Measurements from ENCODE around the gene HLA-DQB2.

The HLA-DQB2 gene

DNA sequence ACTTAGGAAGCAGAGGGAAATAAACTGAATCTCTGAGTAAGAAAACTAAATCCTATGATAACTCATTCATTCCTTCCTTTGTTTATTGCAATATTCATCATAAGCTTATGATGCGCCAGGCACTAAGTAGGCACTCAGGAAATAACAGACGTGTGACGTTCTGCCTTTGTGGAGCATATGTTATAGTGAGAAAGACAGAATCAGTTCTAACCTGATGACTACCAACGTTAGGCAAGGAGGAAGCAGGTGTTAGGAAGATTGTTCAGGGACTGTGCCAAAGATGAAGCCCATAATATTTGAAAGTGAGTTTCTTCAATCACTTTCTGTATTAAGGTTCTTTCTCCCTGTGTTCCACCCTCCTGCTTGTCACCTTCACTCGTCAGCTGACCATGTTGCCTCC, 18.6 kb downstream of the HLA-DQB2 start:
- no peak for DNase-seq (ENCODE audit: low read depth)

DNA sequence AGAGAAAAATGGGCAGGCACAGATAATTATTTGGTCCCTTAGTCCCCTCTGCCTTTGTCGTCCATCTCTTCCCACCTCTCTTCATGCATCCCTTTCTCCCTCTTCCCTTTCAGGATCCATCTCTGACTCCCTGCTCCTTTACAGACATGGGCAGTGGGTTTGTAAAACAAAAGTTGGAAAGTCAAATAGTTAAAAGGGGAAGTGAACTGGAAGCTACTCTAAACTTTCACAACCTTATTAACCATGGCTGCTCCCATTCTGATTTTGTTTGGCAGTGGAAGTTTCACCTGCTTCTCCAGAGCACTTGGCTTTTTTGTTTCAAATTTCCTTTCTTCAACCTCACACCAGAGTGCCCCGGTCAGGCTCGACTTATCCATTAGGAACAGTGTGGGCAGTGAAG, 21.0 kb downstream of the HLA-DQB2 start:
- DNase-seq (ENCODE audit: low read depth) = no peak

DNA sequence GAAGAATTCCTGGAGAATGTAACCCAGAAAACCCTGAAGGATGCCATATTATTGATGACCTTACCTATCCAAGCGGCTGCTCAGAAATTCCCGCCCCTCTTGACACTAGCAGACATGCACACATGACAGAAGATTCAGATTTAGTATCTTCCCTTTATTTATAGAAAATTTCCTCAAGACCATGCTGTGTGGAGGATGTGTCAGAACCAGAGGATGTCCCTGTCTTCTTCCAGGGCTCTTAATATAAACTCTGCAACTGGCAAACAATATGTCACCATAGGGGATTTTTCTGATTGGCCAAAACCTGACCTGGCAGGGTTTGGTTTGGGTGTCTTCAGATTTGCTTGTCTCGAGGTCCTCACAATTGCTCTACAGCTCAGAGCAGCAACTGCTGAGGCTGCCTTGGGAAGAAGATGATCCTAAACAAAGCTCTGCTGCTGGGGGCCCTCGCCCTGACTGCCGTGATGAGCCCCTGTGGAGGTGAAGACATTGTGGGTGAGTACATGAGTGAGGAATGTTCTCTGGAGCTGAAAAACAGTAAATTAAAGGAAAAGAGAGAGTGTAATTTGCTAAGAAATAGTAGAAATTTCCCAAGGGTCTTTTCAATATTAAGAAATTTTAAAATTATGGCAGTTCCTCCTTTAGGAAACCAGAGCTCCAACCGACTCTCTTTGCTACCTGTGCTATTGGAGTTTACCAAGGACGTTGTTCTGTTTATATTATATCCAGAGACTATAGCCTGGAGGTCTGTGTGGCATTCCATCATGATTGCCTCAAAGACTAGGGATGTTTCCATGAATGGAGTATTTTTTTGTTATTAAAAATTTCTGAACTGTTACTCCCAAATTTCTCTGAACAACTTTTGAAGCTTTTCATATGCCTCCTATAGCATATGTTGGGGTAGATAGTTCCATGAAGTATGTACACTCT, 22.0 kb downstream of the HLA-DQB2 start, which contains the start of gene HLA-DQA2:
HLA-DQA2 (plus strand) TSS at position 361 of the 930 bp plus-strand sequence; CDS start at position 414, 53 bp downstream.
- no peak for DNase-seq (ENCODE audit: low read depth)

DNA sequence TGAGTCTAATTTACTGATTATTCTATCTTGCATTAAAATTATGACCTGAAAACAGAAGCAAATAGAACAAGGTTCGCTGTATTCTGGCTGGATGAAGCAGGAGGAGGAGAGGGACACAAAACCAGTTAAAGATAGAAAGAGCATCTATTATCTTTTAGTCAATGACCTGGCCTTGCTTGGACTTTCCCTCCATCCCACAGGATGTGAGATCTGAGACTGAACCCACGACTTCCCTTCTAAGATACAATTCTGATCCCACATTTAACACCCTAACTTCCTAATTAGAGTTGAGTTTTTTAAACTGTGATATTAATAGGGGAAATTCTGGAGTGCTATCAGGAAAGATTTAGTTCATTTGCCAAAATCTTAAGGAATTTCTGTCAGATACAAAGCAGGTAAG, 25.2 kb downstream of the HLA-DQB2 start:
- no peak for DNase-seq (ENCODE audit: low read depth)

DNA sequence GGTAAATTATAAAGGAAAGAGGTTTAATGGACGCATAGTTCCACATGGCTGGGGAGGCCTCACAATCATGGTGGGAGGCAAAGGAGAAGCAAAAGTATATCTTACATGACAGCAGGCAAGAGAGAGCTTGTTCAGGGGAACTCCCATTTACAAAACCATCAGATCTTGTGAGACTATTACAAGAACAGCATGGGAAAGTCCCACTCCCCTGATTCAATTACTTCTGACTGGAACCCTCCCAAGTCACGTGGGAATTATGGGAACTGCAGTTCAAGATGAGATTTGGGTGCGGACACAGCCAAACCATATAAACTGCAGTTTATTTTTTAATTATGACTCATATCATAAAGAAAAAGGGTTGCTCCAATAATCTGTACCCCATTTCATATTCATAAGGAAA, 44.5 kb downstream of the HLA-DQB2 start:
- DNase-seq (ENCODE audit: low read depth) = no peak

DNA sequence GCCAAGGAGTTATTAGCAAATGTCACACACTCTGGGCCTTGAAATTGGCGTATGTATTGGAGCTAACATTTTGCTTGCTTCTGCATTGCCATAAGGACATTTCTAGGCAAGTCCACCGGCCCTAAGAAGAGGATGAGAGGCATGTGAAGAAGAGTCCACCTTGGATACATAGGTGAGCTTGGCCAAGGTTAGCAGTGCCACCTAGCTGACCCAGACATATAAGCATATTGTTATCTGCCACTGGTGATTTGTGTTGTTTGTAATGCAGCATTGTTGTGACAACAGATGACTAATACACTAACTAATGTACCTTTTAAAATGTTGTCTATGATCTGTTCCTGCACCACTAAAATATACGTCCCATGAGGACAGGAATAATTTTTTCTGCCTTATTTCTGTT, 46.9 kb downstream of the HLA-DQB2 start:
- no peak for DNase-seq (ENCODE audit: low read depth)

DNA sequence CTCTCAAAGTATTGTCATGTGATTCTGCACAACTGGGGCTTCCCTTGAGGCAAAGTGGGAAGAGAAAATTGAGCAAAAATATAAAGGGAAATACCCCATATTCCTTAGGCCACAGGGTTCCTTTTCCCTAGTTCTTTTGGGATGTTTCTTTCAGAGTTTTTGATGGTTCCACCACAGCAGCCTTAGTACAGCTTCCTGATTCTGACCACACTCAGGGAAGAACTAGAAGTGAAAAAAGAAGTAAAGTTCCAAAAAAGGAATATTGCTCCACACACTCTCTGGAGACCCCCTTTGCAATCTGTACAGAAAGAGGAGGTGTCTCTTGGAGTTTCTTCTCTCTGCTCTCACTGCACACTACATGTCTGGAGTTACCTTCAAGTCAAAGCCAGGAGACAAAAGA, 50.1 kb downstream of the HLA-DQB2 start:
- no peak for DNase-seq (ENCODE audit: low read depth)

DNA sequence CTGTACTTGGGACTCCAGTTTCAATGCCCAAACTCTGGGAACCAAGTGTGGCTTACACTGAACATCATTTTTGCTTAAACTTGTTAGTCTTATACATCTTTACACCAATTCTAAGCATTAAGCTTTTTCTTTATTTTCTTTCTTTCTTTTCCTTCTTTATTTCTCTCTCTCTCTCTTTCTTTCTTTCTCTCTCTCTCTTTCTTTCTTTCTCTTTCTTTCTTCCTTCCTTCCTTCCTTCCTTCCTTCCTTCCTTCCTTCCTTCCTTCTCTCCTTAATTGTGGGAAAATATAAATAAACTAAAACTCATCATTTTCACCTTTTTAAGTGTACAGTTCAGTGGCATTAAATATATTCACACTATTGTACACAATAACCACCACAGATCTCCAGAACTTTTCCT, 53.7 kb downstream of the HLA-DQB2 start:
- no peak for DNase-seq (ENCODE audit: low read depth)
